Measurements from ENCODE around the gene TAF13. TPM values are rescaled to one million over a fixed set of nuclear protein-coding genes. Genes with fewer than 3 reads are reported as not detected.
"Not testable (repeated sequence)": the region's sequence is repeated elsewhere in the genome, so short reads cannot be mapped to it uniquely, and the experiment has no call there.

TAF13 gene
- total RNA-seq, 2 experiments from 2014 or later: 28.4 to 29.0 TPM

- intact Hi-C loops (cut with micrococcal nuclease): no loop called here
- peaks cover 2% of the 10 kb centered on the region for H3K4me1 Mint-ChIP-seq (ENCODE audit: low read depth)
- ChIA-PET CTCF (interaction anchor here (1.0 kb wide), 1 partner anchor 44 kb away, joined by 3 read pairs; a partner anchor contains a TSS), POLR2A (no interaction called here)
- no peaks in the 10 kb centered on the region for H3K27me3 Mint-ChIP-seq
- H3K9me3 Mint-ChIP-seq: no peaks in the 10 kb centered on the region
- no peak overlapping the region for H3K27ac Mint-ChIP-seq
- H3K4me3 Mint-ChIP-seq: no peak overlapping the region
- no peak for DNase-seq
- peaks cover 7% of the 10 kb centered on the region for H3K36me3 Mint-ChIP-seq
Measured at GRCh38 chr1:109067883-109068282, 7.9 kb downstream of the TAF13 start.

- no peaks in the 10 kb centered on the region for H3K27me3 Mint-ChIP-seq
- ChIA-PET POLR2A (interaction anchor here (0.8 kb wide), 1 partner anchor 23 kb away, joined by 3 read pairs; the partner anchor contains the start of gene WDR47), CTCF (no interaction called here)
- intact Hi-C loops (cut with micrococcal nuclease): no loop called here
- no peak for DNase-seq
- no peaks in the 10 kb centered on the region for H3K9me3 Mint-ChIP-seq
- H3K4me1 Mint-ChIP-seq (ENCODE audit: low read depth): no peaks in the 10 kb centered on the region
- H3K36me3 Mint-ChIP-seq: peaks cover 6% of the 10 kb centered on the region
- no peak overlapping the region for H3K4me3 Mint-ChIP-seq
- no peak overlapping the region for H3K27ac Mint-ChIP-seq
Measured at GRCh38 chr1:109065137-109065536, 10.7 kb downstream of the TAF13 start.

DNA sequence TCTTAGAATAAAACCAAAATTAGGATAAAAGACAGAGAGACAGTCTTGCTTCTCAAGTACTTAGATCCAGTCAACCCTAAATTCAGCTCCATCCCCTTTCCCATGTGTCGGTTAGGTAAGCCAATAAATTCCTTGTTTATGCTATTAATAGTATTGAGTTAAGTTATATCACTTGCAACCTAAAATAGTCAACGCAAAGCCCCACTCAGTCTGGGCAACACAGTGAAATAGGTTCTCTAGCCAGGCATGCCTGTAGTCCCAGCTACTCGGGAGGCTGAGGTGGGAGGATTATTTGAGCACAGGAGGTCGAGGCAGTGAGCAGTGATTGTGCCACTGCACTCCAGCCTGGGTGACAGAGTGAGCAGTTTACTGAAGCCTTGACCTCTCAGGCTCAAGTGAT lies 14.6 kb downstream of the TAF13 start:
- CTCF ChIA-PET: interaction anchor here (1.1 kb wide), 1 partner anchor 19 kb away, joined by 3 read pairs; the partner anchor contains the start of gene WDR47
- intact Hi-C loops (cut with micrococcal nuclease): no loop called here
- Mint-ChIP-seq H3K4me1 (ENCODE audit: low read depth) (no peaks in the 10 kb centered on the region), H3K4me3 (no peak overlapping the region), H3K36me3 (peaks cover 6% of the 10 kb centered on the region), H3K27me3 (no peaks in the 10 kb centered on the region), H3K27ac (no peak overlapping the region), H3K9me3 (no peaks in the 10 kb centered on the region)
- POLR2A ChIA-PET: interaction anchor here (0.6 kb wide), 1 partner anchor 323 kb away, joined by 3 read pairs; no protein-coding TSS in a partner anchor
- DNase-seq: no peak

DNA sequence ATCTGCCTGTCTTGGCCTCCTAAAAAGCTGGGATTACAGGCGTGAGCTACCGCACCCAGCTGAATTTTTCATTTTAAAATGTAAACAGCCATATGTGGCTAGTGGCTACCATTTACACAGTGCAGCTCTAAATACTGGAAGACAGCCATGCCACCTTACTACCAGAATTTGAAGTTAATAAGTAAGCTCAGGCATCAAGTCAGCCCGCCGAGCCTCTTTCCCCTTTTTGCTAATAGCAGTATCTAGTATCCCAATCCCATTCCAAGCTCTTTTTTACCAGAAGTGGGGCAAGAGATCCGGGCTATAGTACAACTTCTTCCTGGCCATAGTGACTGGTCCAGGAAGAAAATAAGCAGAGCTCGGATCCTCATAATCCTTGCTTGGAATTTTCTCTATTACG lies 15.1 kb downstream of the TAF13 start:
- H3K27me3 Mint-ChIP-seq: no peaks in the 10 kb centered on the region

GRCh38 chr1:109059026-109059425 lies 16.8 kb downstream of the TAF13 start:
- no peak overlapping the region for H3K27ac Mint-ChIP-seq
- intact Hi-C loops (cut with micrococcal nuclease): no loop called here
- DNase-seq: no peak
- H3K4me3 Mint-ChIP-seq: no peak overlapping the region
- ChIA-PET CTCF (no interaction called here), POLR2A (no interaction called here)
- peaks cover 2% of the 10 kb centered on the region for H3K36me3 Mint-ChIP-seq
- H3K4me1 Mint-ChIP-seq (ENCODE audit: low read depth): no peaks in the 10 kb centered on the region
- no peaks in the 10 kb centered on the region for H3K27me3 Mint-ChIP-seq
- no peaks in the 10 kb centered on the region for H3K9me3 Mint-ChIP-seq

More for the DNA sequence above, 15.1 kb downstream of the TAF13 start:
- Mint-ChIP-seq H3K4me3 (no peak overlapping the region), H3K4me1 (ENCODE audit: low read depth) (no peaks in the 10 kb centered on the region), H3K27ac (no peak overlapping the region), H3K9me3 (no peaks in the 10 kb centered on the region), H3K36me3 (peaks cover 6% of the 10 kb centered on the region)
- DNase-seq: no peak
- ChIA-PET CTCF (interaction anchor here (0.5 to 1.1 kb wide), 2 partner anchors 19 to 546 kb away, joined by 3 read pairs; partner anchors contain the start of gene WDR47), POLR2A (no interaction called here)
- intact Hi-C loops (cut with micrococcal nuclease): no loop called here

- no peak overlapping the region for H3K4me3 Mint-ChIP-seq
- no peaks in the 10 kb centered on the region for H3K36me3 Mint-ChIP-seq
- H3K27me3 Mint-ChIP-seq: no peaks in the 10 kb centered on the region
- POLR2A ChIA-PET: no interaction called here
- no peak overlapping the region for H3K27ac Mint-ChIP-seq
- H3K4me1 Mint-ChIP-seq (ENCODE audit: low read depth): no peaks in the 10 kb centered on the region
- no peak for DNase-seq
- H3K9me3 Mint-ChIP-seq: no peaks in the 10 kb centered on the region
- CTCF ChIA-PET: no interaction called here
- intact Hi-C loops (cut with micrococcal nuclease): no loop called here
Measured at GRCh38 chr1:109056064-109056463, 19.7 kb downstream of the TAF13 start.

DNA sequence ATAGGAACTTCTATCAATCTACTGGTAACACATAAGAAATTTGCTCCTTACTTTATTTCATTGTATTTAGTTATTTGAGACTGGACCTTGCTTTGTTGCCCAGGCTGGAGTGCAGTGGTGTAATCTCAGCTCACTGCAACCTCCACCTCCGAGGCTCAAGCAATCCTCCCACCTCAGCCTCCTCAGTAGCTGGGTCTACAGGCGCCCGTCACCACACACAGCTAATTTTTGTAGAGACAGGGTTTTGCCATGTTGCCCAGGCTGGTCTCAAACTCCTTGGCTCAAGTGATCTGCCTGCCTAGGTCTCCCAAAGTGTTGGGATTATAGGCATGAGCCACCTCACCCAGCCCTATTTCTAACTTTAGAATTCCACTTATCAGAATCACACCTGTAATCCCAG lies 23.7 kb downstream of the TAF13 start:
- H3K4me1 Mint-ChIP-seq (ENCODE audit: low read depth); H3K4me3 Mint-ChIP-seq; H3K27ac Mint-ChIP-seq; H3K27me3 Mint-ChIP-seq; DNase-seq; H3K9me3 Mint-ChIP-seq; POLR2A ChIA-PET; intact Hi-C loops (cut with micrococcal nuclease); H3K36me3 Mint-ChIP-seq; CTCF ChIA-PET: not testable (repeated sequence)

- ChIA-PET CTCF (no interaction called here), POLR2A (no interaction called here)
- H3K27me3 Mint-ChIP-seq: peaks cover 2% of the 10 kb centered on the region
- no peaks in the 10 kb centered on the region for H3K9me3 Mint-ChIP-seq
- H3K27ac Mint-ChIP-seq: no peak overlapping the region
- no peaks in the 10 kb centered on the region for H3K36me3 Mint-ChIP-seq
- intact Hi-C loops (cut with micrococcal nuclease): no loop called here
- H3K4me1 Mint-ChIP-seq (ENCODE audit: low read depth): no peaks in the 10 kb centered on the region
- H3K4me3 Mint-ChIP-seq: no peak overlapping the region
- DNase-seq: no peak
Measured at GRCh38 chr1:109050228-109050995, 25.4 kb downstream of the TAF13 start.

DNA sequence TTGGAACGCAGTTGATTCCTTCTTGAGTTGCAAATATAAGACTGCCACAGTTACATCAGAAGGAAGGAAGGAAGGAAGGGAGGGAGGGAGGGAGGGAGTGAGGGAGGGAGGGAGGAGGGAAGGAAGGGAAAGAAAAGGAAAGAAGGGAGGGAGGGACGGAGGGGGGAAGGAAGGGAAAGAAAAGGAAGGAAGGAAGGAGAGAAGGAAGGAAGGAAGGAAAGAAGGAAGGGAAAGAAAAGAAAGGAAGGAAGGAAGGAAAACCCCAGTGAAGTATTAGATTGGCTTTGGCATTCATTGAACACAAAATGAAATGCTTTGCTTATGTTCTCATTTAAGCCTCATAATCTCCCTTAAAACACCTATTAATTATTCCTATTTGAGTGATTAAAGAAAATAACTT lies 27.5 kb downstream of the TAF13 start:
- Mint-ChIP-seq H3K27me3 (peaks cover 2% of the 10 kb centered on the region), H3K4me1 (ENCODE audit: low read depth) (no peaks in the 10 kb centered on the region), H3K9me3 (no peaks in the 10 kb centered on the region), H3K27ac (no peak overlapping the region), H3K4me3 (no peak overlapping the region), H3K36me3 (no peaks in the 10 kb centered on the region)
- DNase-seq: no peak
- ChIA-PET POLR2A (no interaction called here), CTCF (no interaction called here)
- intact Hi-C loops (cut with micrococcal nuclease): no loop called here

DNA sequence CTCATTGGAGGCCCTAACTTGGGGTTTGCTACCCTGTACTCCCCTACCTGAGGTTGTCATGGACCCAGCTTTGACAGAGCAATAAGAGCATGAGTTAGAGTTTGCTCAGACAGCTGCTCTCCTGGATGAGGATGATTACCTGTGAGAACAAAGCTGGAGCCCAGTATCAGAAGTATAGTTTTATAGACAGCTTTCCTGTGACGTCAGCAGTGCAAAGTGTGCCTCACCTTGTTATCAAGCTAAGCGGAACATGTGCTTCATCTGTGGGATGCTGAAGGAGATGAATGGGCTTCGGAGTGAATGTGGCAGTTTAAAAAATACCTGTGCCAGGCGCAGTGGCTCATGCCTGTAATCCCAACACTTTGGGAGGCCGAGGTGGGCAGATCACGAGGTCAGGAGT lies 28.5 kb downstream of the TAF13 start:
- H3K27me3 Mint-ChIP-seq: peaks cover 2% of the 10 kb centered on the region
- no peak overlapping the region for H3K4me3 Mint-ChIP-seq
- intact Hi-C loops (cut with micrococcal nuclease): no loop called here
- POLR2A ChIA-PET: no interaction called here
- no peak overlapping the region for H3K27ac Mint-ChIP-seq
- no peaks in the 10 kb centered on the region for H3K9me3 Mint-ChIP-seq
- no peaks in the 10 kb centered on the region for H3K4me1 Mint-ChIP-seq (ENCODE audit: low read depth)
- CTCF ChIA-PET: no interaction called here
- H3K36me3 Mint-ChIP-seq: no peaks in the 10 kb centered on the region
- DNase-seq: no peak

- H3K27ac Mint-ChIP-seq: no peak overlapping the region
- H3K4me3 Mint-ChIP-seq: no peak overlapping the region
- ChIA-PET CTCF (interaction anchor here (1.0 to 1.2 kb wide), 2 partner anchors 19 to 170 kb away, joined by 3 read pairs; partner anchors contain the start of gene GPSM2), POLR2A (no interaction called here)
- H3K4me1 Mint-ChIP-seq (ENCODE audit: low read depth): no peaks in the 10 kb centered on the region
- peaks cover 2% of the 10 kb centered on the region for H3K27me3 Mint-ChIP-seq
- DNase-seq: no peak
- H3K9me3 Mint-ChIP-seq: no peaks in the 10 kb centered on the region
- intact Hi-C loops (cut with micrococcal nuclease): no loop called here
- H3K36me3 Mint-ChIP-seq: no peaks in the 10 kb centered on the region
Measured at GRCh38 chr1:109046671-109047070, 29.1 kb downstream of the TAF13 start.

- Mint-ChIP-seq H3K4me1 (ENCODE audit: low read depth) (peaks cover 5% of the 10 kb centered on the region), H3K4me3 (no peak overlapping the region), H3K36me3 (no peaks in the 10 kb centered on the region), H3K27ac (no peak overlapping the region), H3K27me3 (peaks cover 2% of the 10 kb centered on the region), H3K9me3 (no peaks in the 10 kb centered on the region)
- ChIA-PET CTCF (interaction anchor here (1.0 to 1.2 kb wide), 2 partner anchors 17 to 169 kb away, joined by 3 read pairs; partner anchors contain the start of gene GPSM2), POLR2A (no interaction called here)
- intact Hi-C loops (cut with micrococcal nuclease): no loop called here
- no peak for DNase-seq
Measured at GRCh38 chr1:109045595-109045994, 30.2 kb downstream of the TAF13 start.

Measured in activated CD4-positive, alpha-beta memory T cell treated with anti-CD3 and anti-CD28 coated beads for 36 hours (primary cell).